ENCODE measurements around the gene SLC27A6. TPM values are rescaled to one million over a fixed set of nuclear protein-coding genes. Genes with fewer than 3 reads are reported as not detected.
"Not testable (repeated sequence)": the region's sequence is repeated elsewhere in the genome, so short reads cannot be mapped to it uniquely, and the experiment has no call there.

Gene SLC27A6
- total RNA-seq, 1 donor from 2014 or later: 26.3 TPM

DNA sequence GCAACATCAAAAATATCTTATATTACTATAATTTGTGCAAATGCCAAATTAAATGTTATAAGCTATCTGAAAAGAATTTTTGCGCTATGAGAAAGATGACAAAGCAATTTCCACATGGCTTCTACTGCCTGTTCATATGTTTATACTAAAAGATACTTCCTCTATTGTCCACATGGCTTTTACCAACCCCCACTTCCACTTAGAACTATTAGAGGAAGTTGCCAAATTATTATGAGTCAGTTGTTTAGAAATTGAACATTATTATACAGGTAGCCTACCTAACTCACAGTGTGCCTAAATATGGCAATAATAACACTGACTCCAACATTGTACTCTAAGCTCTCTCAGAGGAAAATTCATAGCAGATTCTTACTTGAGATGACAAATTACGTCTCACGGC lies 37.6 kb upstream of the SLC27A6 start:
- Mint-ChIP-seq H3K27me3 (ENCODE audit: low read depth) (no peaks in the 10 kb centered on the region), H3K4me3 (no peak overlapping the region), H3K4me1 (peaks cover 7% of the 10 kb centered on the region), H3K9me3 (peaks cover 19% of the 10 kb centered on the region), H3K36me3 (no peaks in the 10 kb centered on the region), H3K27ac (peak overlapping the region; percentile 48)
- DNase-seq (ENCODE audit: low spot score in 2 of 2, unreplicated experiment in 2 of 2): no peak
- TF ChIP-seq, protein P1, sequence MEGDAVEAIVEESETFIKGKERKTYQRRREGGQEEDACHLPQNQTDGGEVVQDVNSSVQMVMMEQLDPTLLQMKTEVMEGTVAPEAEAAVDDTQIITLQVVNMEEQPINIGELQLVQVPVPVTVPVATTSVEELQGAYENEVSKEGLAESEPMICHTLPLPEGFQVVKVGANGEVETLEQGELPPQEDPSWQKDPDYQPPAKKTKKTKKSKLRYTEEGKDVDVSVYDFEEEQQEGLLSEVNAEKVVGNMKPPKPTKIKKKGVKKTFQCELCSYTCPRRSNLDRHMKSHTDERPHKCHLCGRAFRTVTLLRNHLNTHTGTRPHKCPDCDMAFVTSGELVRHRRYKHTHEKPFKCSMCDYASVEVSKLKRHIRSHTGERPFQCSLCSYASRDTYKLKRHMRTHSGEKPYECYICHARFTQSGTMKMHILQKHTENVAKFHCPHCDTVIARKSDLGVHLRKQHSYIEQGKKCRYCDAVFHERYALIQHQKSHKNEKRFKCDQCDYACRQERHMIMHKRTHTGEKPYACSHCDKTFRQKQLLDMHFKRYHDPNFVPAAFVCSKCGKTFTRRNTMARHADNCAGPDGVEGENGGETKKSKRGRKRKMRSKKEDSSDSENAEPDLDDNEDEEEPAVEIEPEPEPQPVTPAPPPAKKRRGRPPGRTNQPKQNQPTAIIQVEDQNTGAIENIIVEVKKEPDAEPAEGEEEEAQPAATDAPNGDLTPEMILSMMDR (IDR thresholded peaks at IDR 0.05; ENCODE audit: unreplicated experiment): no peak

GRCh38 chr5:128932232-128932631 lies 33.1 kb upstream of the SLC27A6 start:
- not testable (repeated sequence) for H3K27me3 Mint-ChIP-seq (ENCODE audit: low read depth); H3K27ac Mint-ChIP-seq; H3K4me3 Mint-ChIP-seq; H3K36me3 Mint-ChIP-seq; DNase-seq (ENCODE audit: low spot score in 2 of 2, unreplicated experiment in 2 of 2)
- Mint-ChIP-seq H3K9me3 (peaks cover 21% of the 10 kb centered on the region), H3K4me1 (peaks cover 10% of the 10 kb centered on the region)

GRCh38 chr5:128943100-128943499 lies 22.2 kb upstream of the SLC27A6 start:
- not testable (repeated sequence) for H3K4me1 Mint-ChIP-seq; H3K36me3 Mint-ChIP-seq; H3K27me3 Mint-ChIP-seq (ENCODE audit: low read depth); H3K27ac Mint-ChIP-seq; H3K4me3 Mint-ChIP-seq; DNase-seq (ENCODE audit: low spot score in 2 of 2, unreplicated experiment in 2 of 2)
- H3K9me3 Mint-ChIP-seq: peaks cover 56% of the 10 kb centered on the region

DNA sequence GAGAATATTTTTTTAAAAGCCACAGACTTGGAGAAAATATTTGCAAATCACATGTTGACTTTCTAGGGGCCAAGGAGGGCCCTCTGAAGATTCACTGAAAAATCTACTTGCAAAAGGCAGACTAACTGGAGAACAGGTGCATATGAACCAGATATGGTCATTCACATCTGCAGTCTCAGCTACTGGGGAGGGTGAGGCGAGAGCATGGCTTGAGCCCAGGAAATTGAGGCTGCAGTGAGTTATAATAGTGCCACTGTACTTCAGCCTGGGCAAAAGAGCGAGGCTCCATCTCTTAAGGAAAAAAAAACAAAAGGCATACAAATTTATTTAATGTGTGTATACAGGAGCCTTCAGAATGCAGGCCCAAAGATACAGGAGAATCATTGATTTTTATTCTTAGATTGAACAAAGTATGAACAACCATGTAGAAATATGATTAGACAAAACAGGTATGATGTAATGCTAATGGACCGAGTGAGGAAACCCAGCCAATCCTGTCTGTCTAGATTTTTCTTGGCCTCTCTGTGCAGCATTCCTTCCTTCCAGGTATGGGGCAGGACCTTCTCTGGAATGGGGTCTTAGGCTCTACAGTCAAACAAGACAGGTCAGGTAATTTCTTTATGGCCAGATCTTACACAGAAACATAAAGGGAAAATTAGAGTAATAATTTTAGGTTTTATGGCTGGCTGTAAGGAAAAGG lies 15.3 kb upstream of the SLC27A6 start:
- H3K27ac Mint-ChIP-seq: peak overlapping the region; percentile 97
- H3K4me3 Mint-ChIP-seq: no peak overlapping the region
- TF ChIP-seq, protein P1 (IDR thresholded peaks at IDR 0.05; ENCODE audit: unreplicated experiment): no peak
- H3K9me3 Mint-ChIP-seq: peaks cover 16% of the 10 kb centered on the region
- H3K36me3 Mint-ChIP-seq: no peaks in the 10 kb centered on the region
- no peak for DNase-seq (ENCODE audit: low spot score in 2 of 2, unreplicated experiment in 2 of 2)
- no peaks in the 10 kb centered on the region for H3K27me3 Mint-ChIP-seq (ENCODE audit: low read depth)
- peaks cover 17% of the 10 kb centered on the region for H3K4me1 Mint-ChIP-seq

GRCh38 chr5:128951301-128951700 lies 14.0 kb upstream of the SLC27A6 start:
- H3K27me3 Mint-ChIP-seq (ENCODE audit: low read depth); H3K27ac Mint-ChIP-seq; DNase-seq (ENCODE audit: low spot score in 2 of 2, unreplicated experiment in 2 of 2); H3K9me3 Mint-ChIP-seq; H3K36me3 Mint-ChIP-seq; H3K4me3 Mint-ChIP-seq: not testable (repeated sequence)
- H3K4me1 Mint-ChIP-seq: peaks cover 17% of the 10 kb centered on the region

- peaks cover 26% of the 10 kb centered on the region for H3K9me3 Mint-ChIP-seq
- H3K27ac Mint-ChIP-seq: no peak overlapping the region
- no peaks in the 10 kb centered on the region for H3K27me3 Mint-ChIP-seq (ENCODE audit: low read depth)
- peaks cover 12% of the 10 kb centered on the region for H3K36me3 Mint-ChIP-seq
- H3K4me1 Mint-ChIP-seq: peaks cover 2% of the 10 kb centered on the region
- DNase-seq (ENCODE audit: low spot score in 2 of 2, unreplicated experiment in 2 of 2): no peak
- TF ChIP-seq, protein P1 (IDR thresholded peaks at IDR 0.05; ENCODE audit: unreplicated experiment): no peak
- no peak overlapping the region for H3K4me3 Mint-ChIP-seq
Observed at GRCh38 chr5:128956164-128956563, 9.1 kb upstream of the SLC27A6 start.

- no peak overlapping the region for H3K27ac Mint-ChIP-seq
- H3K4me3 Mint-ChIP-seq: no peak overlapping the region
- TF ChIP-seq, protein P1 (IDR thresholded peaks at IDR 0.05; ENCODE audit: unreplicated experiment): no peak
- H3K36me3 Mint-ChIP-seq: peaks cover 14% of the 10 kb centered on the region
- H3K27me3 Mint-ChIP-seq (ENCODE audit: low read depth): no peaks in the 10 kb centered on the region
- DNase-seq (ENCODE audit: low spot score in 2 of 2, unreplicated experiment in 2 of 2): no peak
- H3K4me1 Mint-ChIP-seq: peaks cover 22% of the 10 kb centered on the region
- peaks cover 30% of the 10 kb centered on the region for H3K9me3 Mint-ChIP-seq
Observed at GRCh38 chr5:128962211-128962610, 3.1 kb upstream of the SLC27A6 start.

All from mesothelial cell of epicardium (in vitro differentiated cells).